Measurements from ENCODE around the gene PRKD1. TPM values are rescaled to one million over a fixed set of nuclear protein-coding genes. Genes with fewer than 3 reads are reported as not detected.

The PRKD1 gene
- total RNA-seq, 2 donors from 2014 or later, result not detected

- Mint-ChIP-seq H3K27ac (no peak overlapping the region), H3K4me1 (no peaks in the 10 kb centered on the region), H3K4me3 (no peak overlapping the region), H3K27me3 (no peaks in the 10 kb centered on the region), H3K36me3 (ENCODE audit: low read depth) (no peaks in the 10 kb centered on the region)
- peaks cover 3% of the 10 kb centered on the region for H3K9me3 ChIP-seq (ENCODE audit: control insufficient read depth, low read length, poor library complexity, severe bottlenecking)
- DNase-seq (no peak), ATAC-seq (no peak)
Measured at GRCh38 chr14:29684926-29685325, 242.7 kb downstream of the PRKD1 start.

DNA sequence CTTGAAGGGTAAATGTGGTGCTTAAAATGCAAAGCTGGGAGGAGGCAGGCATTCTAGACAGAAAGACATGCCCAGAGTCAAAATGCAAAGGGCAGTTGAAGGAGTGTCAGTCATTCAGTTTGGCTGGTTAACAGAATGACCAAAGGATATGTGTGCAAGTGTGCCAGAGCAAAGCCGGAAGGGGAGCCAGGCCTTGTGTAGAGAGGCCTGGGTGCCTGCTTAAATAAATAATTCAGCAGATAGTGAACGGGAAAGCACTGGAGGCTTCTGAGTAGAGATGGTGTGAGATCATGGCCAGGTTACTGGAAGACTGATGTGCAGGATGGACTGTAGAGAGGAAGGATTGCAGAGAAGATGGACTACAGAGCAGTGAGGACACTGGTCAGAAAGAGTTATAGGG, 244.9 kb downstream of the PRKD1 start:
- H3K27me3 Mint-ChIP-seq, result no peaks in the 10 kb centered on the region
- no peaks in the 10 kb centered on the region for H3K9me3 ChIP-seq (ENCODE audit: control insufficient read depth, low read length, poor library complexity, severe bottlenecking)
- no peak for ATAC-seq
- H3K4me1 Mint-ChIP-seq, result no peaks in the 10 kb centered on the region
- H3K36me3 Mint-ChIP-seq (ENCODE audit: low read depth), result no peaks in the 10 kb centered on the region
- H3K27ac Mint-ChIP-seq, result no peak overlapping the region
- no peak for DNase-seq
- no peak overlapping the region for H3K4me3 Mint-ChIP-seq

DNA sequence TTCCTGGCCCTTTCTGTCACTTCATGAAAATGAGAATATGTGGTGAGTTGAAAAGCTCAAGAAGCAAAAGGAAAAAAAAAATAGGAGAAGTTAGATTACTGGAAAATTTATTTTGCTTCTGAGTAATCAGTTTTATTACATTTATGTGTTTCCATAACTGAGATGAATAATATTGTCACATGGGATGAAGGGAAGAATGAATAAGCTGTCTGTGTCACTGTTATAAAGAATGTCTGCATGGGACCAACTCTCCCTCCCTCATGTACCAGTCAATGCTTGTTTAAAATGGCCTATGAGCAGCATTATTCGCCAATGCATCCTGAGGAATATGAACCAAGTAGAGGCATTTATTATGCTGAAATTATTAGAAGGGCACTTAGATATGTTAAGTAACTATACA, 246.3 kb downstream of the PRKD1 start:
- ATAC-seq (no peak), DNase-seq (no peak)
- no peak overlapping the region for H3K4me3 Mint-ChIP-seq
- H3K27ac Mint-ChIP-seq, result no peak overlapping the region
- H3K27me3 Mint-ChIP-seq, result no peaks in the 10 kb centered on the region
- no peaks in the 10 kb centered on the region for H3K4me1 Mint-ChIP-seq
- no peaks in the 10 kb centered on the region for H3K9me3 ChIP-seq (ENCODE audit: control insufficient read depth, low read length, poor library complexity, severe bottlenecking)
- no peaks in the 10 kb centered on the region for H3K36me3 Mint-ChIP-seq (ENCODE audit: low read depth)

DNA sequence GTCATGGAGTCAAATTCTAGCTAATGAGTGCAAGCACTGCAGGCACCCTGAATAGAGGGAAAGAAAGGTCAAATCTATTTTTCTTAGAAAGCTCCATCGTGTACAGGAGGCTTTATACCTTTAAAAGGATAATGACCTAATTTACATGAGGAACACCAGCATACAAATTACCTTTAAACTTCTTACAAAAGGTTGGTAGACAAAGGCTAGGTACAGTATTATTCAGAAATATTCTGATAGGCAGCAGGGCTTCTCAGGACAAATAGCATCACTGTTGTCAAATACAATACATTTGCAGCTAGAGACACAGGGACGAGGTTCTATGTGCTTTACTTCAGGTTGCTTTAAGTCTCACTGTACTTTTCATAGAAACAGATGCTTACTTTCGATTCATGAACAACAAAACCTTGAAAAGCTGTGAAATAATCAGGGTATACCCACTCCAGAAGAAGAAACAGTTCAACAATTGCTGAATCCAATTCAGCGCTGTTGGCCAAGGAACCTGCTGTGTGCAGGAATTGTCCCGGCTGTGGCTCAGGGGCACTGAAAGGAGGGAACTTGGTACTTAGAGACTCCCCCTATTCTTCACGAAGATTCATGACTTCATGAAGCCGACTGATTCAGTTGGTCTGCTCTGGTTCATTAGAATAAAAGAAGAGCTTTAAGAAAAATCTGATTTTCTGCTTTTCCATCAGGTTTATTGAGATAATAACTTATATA, 252.9 kb downstream of the PRKD1 start:
- no peak overlapping the region for H3K27ac Mint-ChIP-seq
- H3K4me1 Mint-ChIP-seq, result no peaks in the 10 kb centered on the region
- no peak for ATAC-seq
- H3K9me3 ChIP-seq (ENCODE audit: control insufficient read depth, low read length, poor library complexity, severe bottlenecking), result no peaks in the 10 kb centered on the region
- no peak for DNase-seq
- no peaks in the 10 kb centered on the region for H3K27me3 Mint-ChIP-seq
- H3K4me3 Mint-ChIP-seq, result no peak overlapping the region
- H3K36me3 Mint-ChIP-seq (ENCODE audit: low read depth), result no peaks in the 10 kb centered on the region

GRCh38 chr14:29672831-29673230, 254.8 kb downstream of the PRKD1 start:
- H3K9me3 ChIP-seq (ENCODE audit: control insufficient read depth, low read length, poor library complexity, severe bottlenecking), result peaks cover 2% of the 10 kb centered on the region
- Mint-ChIP-seq H3K4me1 (no peaks in the 10 kb centered on the region), H3K4me3 (no peak overlapping the region), H3K27ac (no peak overlapping the region), H3K27me3 (no peaks in the 10 kb centered on the region), H3K36me3 (ENCODE audit: low read depth) (no peaks in the 10 kb centered on the region)
- DNase-seq (no peak), ATAC-seq (no peak)

GRCh38 chr14:29671034-29671433, 256.6 kb downstream of the PRKD1 start:
- ATAC-seq, result no peak
- Mint-ChIP-seq H3K4me3 (no peak overlapping the region), H3K27me3 (no peaks in the 10 kb centered on the region), H3K27ac (no peak overlapping the region), H3K36me3 (ENCODE audit: low read depth) (no peaks in the 10 kb centered on the region), H3K4me1 (no peaks in the 10 kb centered on the region)
- H3K9me3 ChIP-seq (ENCODE audit: control insufficient read depth, low read length, poor library complexity, severe bottlenecking), result peaks cover 2% of the 10 kb centered on the region
- no peak for DNase-seq

GRCh38 chr14:29668201-29668600, 259.4 kb downstream of the PRKD1 start:
- H3K9me3 ChIP-seq (ENCODE audit: control insufficient read depth, low read length, poor library complexity, severe bottlenecking), result peaks cover 2% of the 10 kb centered on the region
- Mint-ChIP-seq H3K27ac (no peak overlapping the region), H3K36me3 (ENCODE audit: low read depth) (no peaks in the 10 kb centered on the region), H3K27me3 (no peaks in the 10 kb centered on the region), H3K4me3 (no peak overlapping the region), H3K4me1 (no peaks in the 10 kb centered on the region)
- ATAC-seq (no peak), DNase-seq (no peak)

DNA sequence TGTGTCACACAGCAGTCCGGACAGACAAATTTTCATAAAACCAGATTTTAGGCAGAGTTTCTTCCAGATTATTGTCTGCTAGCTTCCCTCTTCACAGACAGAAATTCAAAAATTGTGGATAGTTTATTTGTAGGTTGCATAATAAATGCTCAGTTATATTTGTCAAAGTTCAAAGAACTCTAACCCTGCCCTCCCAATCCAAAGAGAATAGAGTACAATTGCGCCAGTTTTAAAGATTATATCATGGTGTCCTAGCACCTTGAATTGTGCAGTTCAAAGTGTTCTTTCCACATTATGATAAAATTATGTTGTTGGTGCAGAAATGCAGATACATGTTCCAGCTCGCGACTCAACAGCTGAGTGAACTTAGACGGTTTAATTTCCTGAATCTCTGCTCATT, 263.1 kb downstream of the PRKD1 start:
- Mint-ChIP-seq H3K36me3 (ENCODE audit: low read depth) (no peaks in the 10 kb centered on the region), H3K4me3 (no peak overlapping the region), H3K27me3 (no peaks in the 10 kb centered on the region), H3K27ac (no peak overlapping the region), H3K4me1 (no peaks in the 10 kb centered on the region)
- DNase-seq (no peak), ATAC-seq (no peak)
- H3K9me3 ChIP-seq (ENCODE audit: control insufficient read depth, low read length, poor library complexity, severe bottlenecking), result peaks cover 2% of the 10 kb centered on the region

DNA sequence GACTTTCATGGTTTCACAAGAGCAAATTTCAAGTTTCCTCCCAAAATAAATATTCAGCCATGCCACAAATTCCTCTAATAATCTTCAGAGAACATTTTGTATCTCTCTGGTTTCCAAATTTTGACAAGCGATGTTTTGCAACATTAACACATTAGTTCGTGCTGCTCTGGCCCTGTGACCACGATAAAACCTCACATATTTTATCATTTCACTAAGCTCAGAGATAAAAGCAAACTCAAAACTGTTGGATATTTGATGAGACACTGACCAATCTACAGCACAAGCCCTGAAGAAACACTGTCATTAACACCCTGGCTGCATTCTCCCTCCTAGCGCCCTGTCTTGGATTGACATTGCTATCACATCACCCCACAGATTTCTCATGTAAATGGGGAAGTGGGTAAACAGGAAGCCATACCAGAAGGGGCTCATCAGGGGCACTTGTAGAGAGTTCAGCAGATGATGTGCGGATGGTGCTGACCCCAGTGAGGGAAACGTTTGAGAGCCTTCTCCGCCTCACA, 264.3 kb downstream of the PRKD1 start:
- no peak for DNase-seq
- no peaks in the 10 kb centered on the region for H3K36me3 Mint-ChIP-seq (ENCODE audit: low read depth)
- H3K4me1 Mint-ChIP-seq, result no peaks in the 10 kb centered on the region

GRCh38 chr14:29654901-29655550, 272.6 kb downstream of the PRKD1 start:
- Mint-ChIP-seq H3K27me3 (no peaks in the 10 kb centered on the region), H3K36me3 (ENCODE audit: low read depth) (peaks cover 2% of the 10 kb centered on the region), H3K4me1 (no peaks in the 10 kb centered on the region), H3K27ac (no peak overlapping the region), H3K4me3 (no peak overlapping the region)
- DNase-seq (no peak), ATAC-seq (no peak)
- H3K9me3 ChIP-seq (ENCODE audit: control insufficient read depth, low read length, poor library complexity, severe bottlenecking), result no peaks in the 10 kb centered on the region

More for the DNA sequence above, 264.3 kb downstream of the PRKD1 start:
- H3K9me3 ChIP-seq (ENCODE audit: control insufficient read depth, low read length, poor library complexity, severe bottlenecking), result peaks cover 1% of the 10 kb centered on the region
- Mint-ChIP-seq H3K4me3 (no peak overlapping the region), H3K27me3 (no peaks in the 10 kb centered on the region), H3K27ac (no peak overlapping the region)
- no peak for ATAC-seq

DNA sequence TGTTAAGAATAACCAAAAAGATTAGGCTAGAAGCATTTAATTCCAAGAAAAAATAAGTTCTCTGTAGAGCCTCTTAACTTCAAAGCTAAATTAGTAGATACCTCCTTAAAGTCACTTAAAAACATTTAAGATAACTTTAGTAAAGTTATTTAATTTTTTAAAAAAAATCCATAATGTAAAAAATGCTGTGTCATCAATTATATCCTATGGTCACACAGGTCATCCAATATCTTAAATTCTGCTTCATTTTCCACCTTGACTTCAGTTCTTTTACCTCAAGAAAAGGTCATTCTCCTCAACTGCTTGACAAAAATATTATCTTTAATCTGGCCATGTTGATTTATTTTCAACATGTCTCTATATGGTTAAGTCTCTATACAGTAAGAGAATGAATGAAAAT, 274.3 kb downstream of the PRKD1 start:
- DNase-seq, result no peak
- Mint-ChIP-seq H3K4me1 (no peaks in the 10 kb centered on the region), H3K36me3 (ENCODE audit: low read depth) (peaks cover 2% of the 10 kb centered on the region), H3K4me3 (no peak overlapping the region), H3K27me3 (no peaks in the 10 kb centered on the region), H3K27ac (no peak overlapping the region)
- H3K9me3 ChIP-seq (ENCODE audit: control insufficient read depth, low read length, poor library complexity, severe bottlenecking), result no peaks in the 10 kb centered on the region
- ATAC-seq, result no peak

- H3K4me1 Mint-ChIP-seq, result no peaks in the 10 kb centered on the region
- no peak overlapping the region for H3K27ac Mint-ChIP-seq
- no peak overlapping the region for H3K4me3 Mint-ChIP-seq
Measured at GRCh38 chr14:29652571-29652970, 275.1 kb downstream of the PRKD1 start.

GRCh38 chr14:29650554-29651269, 276.9 kb downstream of the PRKD1 start:
- Mint-ChIP-seq H3K36me3 (ENCODE audit: low read depth) (peaks cover 2% of the 10 kb centered on the region), H3K27me3 (no peaks in the 10 kb centered on the region), H3K27ac (no peak overlapping the region), H3K4me3 (no peak overlapping the region), H3K4me1 (no peaks in the 10 kb centered on the region)
- ATAC-seq, result no peak
- no peak for DNase-seq
- H3K9me3 ChIP-seq (ENCODE audit: control insufficient read depth, low read length, poor library complexity, severe bottlenecking), result no peaks in the 10 kb centered on the region

More at GRCh38 chr14:29652571-29652970, 275.1 kb downstream of the PRKD1 start:
- no peak for ATAC-seq
- no peaks in the 10 kb centered on the region for H3K27me3 Mint-ChIP-seq
- H3K9me3 ChIP-seq (ENCODE audit: control insufficient read depth, low read length, poor library complexity, severe bottlenecking), result no peaks in the 10 kb centered on the region
- H3K36me3 Mint-ChIP-seq (ENCODE audit: low read depth), result peaks cover 2% of the 10 kb centered on the region
- no peak for DNase-seq

Measured in T-helper 17 cell (primary cell).